ENCODE data around the gene ENAH.
"Not testable (repeated sequence)": the region's sequence is repeated elsewhere in the genome, so short reads cannot be mapped to it uniquely, and the experiment has no call there.

ENAH gene

DNA sequence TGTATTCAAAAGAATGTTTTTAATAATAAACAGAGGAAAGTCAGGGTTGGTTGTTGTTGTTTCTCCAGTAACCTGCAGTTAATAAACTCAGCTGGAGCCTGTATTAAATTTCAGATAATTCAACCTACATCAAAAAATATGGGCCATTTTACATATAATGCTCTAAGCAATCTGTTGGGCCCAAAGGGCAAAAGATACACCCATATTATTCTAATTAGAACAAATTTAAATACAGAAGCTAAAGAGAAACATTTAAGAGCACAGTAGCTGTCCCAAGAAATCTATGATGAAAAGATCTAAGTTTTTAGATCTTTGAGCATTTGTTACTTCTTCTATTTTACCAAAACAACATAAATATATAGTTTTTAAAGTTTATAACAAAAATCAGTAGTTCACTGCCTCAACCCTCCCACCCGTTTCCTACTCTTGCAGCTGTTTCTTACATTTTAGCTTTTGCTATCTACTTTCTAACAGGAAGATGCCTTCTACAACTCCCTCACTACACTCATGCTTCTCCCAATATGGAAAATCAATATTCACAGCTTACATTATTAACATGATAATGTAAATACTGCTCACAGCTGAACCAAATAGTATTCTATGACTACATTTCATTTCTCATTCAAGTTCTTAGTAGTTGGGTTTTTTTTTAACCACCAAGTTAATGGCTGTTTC lies 130.2 kb downstream of the ENAH start:
- no peak for DNase-seq

DNA sequence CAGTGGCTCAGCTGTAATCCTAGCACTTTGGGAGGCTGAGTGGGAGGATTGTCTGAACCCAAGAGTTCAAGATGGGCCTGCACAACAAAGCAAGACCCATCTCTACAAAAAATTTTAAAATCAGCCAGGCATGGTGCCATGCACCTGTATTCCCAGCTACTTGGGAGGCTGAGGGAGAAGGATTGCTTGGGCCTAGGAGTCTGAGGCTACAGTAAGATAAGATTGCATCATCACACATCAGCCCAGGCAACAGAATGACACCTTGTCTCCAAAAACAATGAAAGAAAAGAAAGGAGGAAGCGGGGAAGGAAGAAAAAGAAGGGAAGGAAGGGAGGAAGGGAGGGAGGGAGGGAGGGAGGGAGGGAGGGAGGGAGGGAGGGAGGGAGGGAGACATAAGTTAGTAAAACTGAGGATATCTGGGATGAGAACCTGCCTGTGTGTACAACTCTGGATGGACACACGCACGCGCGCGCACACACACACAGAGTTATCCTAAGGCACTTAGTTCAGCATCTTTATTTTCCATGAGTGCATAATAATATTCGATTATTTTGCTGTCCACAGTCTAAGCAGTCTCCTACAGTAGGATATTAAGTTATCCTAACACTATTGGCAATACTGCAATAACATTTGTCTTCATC lies 132.2 kb downstream of the ENAH start:
- DNase-seq: no peak

DNA sequence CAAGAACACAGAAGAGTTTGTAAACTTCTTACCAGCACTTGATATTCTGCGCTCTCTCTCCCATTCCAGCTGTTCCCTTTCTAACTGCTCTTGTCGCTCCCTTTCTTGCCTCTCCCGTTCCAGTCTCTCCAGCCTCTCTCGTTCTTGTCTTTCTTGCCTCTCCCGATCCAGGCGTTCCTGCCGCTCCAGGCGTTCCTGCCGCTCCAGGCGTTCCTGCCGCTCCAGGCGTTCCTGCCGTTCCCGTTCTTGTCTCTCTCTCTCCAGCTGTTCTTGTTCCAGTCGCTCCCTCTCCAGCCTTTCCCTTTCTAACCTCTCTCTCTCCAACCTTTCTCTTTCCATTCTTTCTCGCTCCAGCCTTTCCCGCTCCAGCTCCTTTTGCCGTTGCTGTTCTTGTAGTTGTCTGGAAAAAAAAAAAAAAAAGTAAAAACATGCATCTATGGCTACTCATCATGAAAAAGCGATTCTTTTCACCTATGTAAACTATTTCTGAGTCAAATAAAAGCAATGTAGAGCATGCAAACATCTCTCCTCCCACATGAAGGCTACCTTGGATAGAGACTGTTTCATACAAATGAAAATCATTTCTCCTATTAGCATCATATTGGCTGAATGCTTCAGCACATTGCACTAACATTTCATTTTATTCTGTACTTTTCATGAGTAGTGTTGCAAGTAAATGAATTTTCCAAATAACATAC lies 133.6 kb downstream of the ENAH start:
- no peak for DNase-seq

DNA sequence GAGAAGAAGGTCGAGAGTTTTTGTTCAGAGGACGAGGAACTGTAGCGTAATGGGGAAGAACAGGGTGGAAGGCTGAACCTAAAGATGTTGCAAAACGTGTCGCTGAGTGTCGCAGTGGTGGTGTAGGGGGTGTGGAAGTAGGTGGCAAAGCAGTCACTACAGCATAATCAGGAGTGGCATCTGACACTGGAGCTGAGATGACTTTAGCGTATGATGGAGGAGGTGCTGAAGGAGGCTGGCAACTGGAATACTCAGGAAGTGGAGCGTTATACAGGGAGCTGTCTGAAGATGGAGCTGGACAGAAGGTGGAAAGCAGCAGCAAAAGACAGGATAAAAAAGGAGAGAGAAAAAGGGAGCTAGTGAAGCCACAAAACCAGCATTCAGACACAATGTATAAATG lies 135.2 kb downstream of the ENAH start:
- DNase-seq: no peak

DNA sequence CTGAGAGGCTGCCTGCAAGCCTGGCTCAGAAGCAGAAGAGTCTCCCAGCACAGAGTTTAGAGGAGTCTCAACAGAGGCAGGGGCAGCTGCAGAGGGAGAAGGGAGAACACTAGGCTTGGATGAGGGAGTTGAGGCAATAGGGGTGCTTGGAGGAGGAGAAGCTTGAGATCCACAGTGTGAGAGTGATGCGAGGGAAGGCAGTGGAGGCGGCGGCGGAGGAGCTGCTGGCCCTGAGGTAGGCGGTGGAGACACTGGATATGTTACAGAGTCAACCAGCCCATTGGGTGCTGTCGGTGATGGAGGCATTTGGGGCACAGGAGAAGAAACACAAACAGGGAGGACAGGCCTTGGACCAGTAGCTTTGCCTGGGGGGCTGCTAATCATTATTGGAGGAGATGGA lies 135.7 kb downstream of the ENAH start:
- no peak for DNase-seq

DNA sequence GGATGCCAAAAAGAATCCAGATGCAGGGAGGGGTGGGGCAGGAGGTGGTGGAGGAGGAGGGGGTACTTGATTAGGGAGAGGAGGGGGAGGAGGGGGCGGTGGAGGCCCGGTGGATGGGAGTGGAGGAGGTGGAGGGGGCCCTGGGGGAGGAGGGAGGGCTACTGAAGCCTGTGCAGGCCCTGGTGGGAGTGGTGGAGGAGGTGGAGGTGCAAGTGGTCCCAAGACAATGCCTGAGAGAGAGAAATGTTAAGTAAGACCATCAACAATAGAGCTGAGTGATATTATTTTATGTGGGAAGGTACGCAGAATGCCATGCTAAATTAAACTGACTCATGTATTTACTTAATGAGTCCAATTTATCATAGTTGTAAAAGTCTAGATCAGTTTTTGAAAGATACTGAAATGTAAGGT lies 138.2 kb downstream of the ENAH start:
- no peak for DNase-seq

DNA sequence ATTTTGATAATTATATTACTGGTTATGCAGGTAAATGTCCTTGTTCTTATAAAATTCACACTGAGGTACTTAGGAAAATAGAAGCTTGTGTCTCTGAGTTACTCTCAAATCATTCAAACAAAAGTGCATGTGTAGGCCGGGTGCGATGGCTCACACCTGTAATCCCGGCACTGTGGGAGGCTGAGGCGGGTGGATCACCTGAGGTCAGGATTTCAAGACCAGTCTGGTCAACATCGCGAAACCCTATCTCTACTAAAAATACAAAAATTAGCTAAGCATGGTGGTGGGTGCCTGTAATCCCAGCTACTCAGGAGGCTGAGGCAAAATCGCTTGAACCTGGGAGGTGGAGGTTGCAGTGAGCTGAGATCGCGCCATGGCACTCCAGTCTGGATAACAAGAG lies 139.3 kb downstream of the ENAH start:
- DNase-seq: not testable (repeated sequence)

DNA sequence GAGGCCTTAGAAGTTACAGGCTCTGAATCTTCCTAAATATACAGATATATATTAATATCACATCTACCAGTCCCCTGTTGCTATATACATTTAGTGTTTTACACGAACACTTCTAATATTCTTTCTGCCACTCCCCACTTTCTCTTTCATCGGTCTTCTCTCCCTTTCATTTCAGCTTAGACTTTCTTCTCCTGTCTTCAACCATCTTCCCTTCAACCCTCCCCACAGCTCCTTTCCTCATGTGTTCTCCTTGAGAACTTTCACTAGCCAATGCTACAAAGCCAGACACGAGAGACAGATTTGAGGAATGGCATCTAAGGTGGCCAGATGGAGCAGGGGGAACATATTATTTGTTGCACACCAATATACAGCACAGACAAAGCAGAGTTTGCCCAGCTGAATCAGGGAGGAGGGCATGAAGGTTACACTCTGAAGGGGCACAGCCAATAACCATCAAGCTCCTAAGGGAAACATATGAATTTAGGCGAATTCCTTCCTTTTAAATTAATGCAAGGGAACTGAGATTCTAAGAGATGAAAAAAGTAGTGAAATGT lies 141.0 kb downstream of the ENAH start:
- no peak for DNase-seq

DNA sequence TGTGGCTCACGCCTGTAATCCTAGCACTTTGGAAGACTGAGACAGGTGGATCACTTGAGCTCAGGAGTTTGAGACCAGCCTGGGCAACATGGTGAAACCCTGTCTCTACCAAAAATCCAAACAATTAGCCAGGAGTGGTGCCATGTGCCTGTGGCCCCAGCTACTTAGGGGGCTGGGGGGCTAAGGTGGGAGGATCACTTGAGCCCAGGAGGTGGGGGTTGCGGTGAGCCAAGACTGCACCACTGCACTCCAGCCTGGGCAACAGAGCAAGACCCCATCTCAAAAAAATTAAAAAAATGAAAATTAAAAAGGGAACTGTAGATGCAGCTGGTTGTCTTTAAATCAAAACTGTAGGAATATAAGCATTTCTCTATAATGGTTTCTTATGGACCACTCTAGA lies 142.2 kb downstream of the ENAH start:
- DNase-seq: not testable (repeated sequence)

DNA sequence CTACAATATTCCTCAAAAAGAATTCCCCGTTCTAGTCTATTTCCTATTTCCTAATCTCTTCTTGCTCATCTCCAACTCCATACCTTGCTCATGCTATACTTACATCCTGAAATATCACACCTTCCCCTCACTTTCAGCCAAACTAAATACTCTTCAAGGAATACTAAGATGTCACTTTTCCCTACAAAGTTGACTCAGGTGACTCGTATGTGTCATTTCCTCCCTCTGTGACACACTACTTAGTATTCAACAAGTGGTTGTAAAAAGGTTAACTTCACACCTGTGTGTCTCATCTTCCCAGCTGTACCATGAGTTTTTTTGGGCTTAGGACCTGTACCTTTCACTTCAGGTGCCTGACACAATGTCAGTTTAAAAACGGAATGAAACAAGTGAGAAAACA lies 143.2 kb downstream of the ENAH start:
- DNase-seq: no peak

DNA sequence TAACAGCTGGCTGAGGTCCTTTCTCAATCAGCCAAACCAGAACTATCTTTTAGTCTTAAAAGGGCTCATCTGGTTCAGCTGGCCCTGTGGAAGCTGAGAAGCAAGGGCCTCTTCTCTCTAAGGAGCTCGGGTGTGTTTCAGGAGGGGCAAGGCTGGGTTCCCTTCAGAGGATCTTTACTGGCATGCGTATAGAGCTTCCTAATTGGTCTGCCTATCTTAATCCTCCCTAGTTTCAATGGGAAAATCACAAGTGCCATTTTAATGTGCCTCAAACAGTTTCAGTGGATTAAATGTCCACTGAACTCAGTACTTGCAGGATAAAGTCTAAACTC lies 143.6 kb downstream of the ENAH start:
- DNase-seq: no peak

DNA sequence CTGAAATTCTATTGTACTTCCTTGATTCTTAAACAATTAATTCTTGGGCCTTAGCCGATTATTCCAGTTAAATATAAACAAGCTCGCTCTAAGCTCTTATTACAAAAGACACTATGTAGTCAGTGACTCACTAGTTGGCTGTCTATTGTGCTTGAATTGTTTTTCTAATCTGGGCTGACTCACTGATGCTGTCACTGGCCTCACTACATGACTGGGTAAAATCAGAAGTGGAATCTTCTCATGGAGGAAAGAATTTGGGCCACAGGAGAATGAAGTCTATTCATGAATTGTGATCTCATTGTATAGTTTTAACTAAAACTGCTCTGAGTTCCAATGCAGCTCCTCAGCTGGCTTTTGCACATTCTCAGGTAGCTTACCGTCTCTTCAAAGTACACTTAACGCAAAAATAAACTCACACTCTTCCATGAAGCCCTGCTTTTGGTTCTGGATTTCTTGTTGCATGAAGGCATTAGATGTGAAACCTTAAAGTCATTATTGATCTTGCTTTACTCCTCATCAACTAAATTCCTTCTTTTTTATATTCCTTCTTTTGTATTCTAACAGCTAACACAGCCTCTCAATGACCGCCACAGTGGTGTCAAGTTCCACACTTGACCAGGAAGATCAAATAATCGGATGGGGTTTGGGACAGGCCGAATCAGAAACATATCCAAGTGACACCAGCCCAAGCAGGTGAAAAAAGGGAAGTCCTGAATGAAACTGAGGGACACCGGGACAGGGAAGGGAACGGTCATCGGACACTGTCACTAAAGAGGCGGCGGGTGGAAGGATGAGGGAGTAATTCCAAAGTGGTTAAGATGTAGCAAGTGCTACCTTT lies 144.2 kb downstream of the ENAH start:
- no peak for DNase-seq

DNA sequence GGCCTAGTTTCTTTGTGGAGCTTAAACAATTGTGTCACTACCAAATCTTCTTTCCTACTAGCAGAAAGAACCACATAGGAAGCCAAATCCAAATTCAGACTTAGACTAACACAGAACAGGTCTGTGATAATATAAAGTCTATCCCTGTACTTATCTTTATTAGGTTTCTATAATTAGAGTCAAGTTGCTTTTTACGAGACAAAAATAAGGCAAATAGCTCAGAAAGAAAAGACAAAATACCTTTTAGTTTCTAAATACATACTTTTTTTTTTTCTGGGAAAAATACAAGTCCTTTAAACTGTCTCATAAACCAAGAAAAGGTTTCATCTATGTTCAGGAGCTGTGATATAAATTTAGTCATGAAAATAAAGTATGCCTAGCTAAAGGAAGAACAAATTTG lies 146.2 kb downstream of the ENAH start:
- no peak for DNase-seq

DNA sequence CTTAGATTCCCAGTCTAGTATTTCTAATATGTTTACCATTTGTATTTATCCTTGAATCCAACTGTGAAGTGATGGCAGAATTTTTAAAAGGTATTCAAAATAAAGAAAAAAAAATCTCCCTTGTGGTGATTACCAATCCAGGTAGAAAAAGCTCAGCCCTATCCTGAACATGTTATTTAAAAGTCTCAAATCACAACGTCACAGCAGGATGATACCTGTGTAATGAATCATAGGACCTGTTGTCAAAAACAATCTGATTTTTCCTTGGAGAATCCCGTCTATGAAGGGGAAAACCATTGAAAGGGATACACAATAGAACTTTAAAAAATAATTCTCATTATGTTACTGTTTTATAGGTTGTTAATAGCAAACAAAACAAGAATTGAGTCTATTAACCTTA lies 148.1 kb downstream of the ENAH start:
- DNase-seq: no peak

DNA sequence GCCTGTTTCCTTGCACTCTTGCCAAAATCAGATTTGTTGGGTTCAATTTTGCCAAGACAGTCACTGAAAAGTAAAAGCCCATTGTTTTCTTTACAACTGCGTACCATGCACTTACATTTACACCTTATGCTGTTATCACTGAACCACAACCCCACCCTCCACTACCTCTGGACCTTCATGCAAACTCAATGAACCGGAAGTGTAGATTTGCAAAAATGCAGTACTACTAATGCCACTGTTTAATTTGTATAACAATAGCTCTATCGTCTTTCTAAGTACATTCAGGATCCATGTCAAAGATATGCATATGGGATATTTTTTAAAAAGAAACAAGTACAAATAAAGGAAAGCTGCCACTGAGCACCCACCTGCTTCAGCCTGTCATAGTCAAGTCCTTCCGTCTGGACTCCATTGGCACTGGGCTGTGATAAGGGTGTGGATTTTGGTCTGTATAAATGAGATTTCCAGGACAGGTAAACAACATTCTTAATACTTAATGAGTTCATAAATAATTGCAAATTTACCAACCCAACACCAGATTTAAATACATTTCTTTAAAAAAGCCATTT lies 152.2 kb downstream of the ENAH start:
- no peak for DNase-seq

DNA sequence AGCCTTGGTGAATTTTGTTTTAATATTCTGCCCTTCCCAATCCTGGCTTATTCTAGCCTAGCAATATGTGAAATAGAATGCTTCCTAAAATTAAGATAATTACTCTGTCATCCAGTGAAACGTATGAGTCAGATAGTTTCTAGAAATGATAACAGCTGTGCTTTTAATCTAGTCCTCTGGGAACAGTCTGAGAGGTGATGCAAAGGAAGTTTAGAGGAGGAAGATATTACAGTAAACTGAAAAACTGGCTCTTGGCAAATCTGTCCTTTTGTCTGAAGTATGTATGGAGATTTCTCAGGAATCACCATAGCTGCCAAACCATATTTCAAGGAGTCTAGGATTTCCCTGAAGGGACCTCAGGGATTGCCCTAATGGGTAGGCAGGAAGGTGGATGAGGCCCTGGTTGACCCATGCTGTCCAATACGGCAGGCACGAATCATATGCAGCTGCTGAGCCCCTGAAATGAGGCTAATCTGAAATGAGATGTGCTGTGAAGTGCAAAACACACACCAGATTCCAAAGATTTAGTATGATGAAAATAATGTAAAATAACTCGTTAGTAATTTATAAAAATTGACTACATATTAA lies 154.3 kb downstream of the ENAH start:
- DNase-seq: no peak

DNA sequence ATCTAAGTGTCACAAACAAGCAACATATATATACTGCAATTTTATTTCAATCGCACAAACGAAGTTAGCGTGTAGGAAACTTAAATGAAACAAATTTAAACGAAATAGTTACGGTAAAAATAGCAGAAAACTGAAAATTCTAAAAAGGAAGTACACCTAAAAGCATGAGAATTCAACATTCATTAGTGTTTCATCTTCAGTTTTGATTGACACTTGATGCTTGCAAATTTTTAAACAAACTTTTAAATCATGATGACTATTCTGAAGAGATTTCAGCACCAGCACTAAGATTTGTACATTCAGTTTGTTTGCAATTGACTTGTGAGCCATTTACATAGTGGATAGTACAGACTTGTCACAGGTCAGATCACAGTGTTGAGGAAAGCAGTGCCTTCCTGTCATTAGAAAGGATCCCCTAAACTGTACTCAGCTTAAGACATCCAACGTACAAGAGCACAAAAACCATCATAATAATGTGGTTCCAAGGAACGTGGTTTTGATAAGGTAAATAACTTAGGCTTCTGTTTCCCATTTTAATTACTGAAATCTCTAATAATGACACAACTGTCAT lies 158.0 kb downstream of the ENAH start:
- no peak for DNase-seq

DNA sequence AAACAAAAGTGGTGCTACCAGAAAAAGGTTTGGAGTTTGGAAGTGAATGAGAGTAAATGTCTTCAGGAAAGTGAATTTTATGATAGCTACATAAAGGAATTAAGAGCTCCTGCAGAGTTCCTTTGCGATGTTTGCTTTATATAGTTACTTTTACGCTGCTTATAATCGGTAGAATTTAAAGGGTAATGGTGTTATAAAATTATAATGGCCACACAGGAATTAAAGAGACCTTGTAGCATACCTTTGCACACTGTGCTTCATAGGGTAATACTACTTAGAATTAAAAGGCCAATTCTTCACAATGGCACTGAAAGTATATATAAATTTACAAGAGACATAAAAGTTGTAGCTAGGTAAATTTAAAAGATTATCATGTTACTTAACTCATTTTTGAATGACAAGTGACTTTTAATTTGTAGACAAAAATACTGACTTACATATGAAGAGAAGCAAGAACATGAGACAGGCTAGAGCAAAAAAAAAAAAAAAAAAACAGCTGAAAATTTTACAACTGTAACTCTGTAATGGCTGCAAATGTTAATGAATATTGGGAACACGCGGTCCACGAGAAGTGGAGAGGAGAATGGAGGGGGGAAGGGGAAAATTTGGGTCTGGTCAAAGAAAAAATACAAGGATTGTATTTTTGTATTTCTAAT lies 159.2 kb downstream of the ENAH start:
- no peak for DNase-seq

DNA sequence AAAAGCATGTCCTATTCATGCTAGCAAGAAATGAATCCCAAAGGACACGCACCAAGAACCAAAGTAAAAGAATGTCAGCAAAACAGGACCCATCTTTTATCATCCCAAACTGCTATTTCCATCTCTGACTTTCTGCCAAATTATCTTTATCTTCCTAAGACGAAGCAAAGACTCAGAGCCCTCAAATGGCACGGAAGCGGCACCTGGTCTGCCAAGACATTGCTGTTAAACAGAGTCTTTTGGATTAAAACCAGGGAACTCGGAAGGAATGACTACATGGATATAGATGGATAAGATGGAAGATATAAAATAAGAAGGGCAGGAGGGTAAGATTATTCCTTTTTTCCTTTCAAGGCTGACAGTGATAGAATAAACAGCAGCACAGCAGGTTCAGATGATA lies 164.2 kb downstream of the ENAH start:
- no peak for DNase-seq

DNA sequence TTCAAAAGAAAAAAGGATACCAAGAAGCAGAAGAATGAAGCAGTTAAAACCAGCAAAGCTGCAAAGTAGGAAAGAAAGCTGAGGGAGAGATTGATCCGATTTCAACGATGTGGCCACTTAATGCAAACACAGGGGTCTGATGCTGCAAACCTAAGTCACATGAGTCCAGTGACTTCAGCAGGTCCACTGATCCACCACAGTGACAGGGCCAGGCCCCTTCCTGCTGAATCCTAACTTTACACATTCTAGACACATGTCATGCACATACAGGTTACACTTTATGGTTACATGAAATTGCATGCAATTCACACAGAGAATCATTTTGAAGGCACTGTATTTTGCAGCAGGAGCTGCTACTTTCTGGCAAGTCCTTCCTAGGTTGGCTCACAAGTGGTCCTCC lies 166.1 kb downstream of the ENAH start:
- DNase-seq: no peak

DNA sequence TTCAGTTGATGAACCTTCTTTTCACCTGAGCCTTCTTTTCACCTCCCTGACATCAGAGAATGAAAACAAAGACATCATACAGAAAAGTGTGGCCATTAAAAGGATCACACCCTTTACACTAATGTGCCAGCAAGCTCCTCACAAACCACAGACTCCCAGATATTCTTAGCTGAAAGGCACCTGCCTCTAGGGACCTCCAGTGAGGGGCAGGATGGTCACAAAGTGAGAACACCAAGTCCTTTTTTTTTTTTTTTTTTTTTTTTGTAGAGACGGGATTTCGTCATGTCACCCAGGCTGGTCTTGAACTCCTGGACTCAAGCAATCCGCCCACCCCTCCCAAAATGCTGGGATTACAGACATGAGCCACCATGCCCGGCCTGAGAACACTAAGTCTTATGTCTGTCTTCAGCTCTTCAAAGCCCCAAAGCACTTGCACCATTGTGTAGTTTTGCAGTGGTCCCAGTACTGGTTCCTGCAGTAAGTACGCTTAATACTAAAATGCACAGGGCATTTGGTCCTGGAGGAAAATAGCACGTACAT lies 166.9 kb downstream of the ENAH start:
- DNase-seq: no peak

All from DMS 273 treated with DMSO at 0.1 percent for 48 hours (cell line).